ENCODE measurements around the gene TMEM163. TPM values are rescaled to one million over a fixed set of nuclear protein-coding genes. Genes with fewer than 3 reads are reported as not detected.

Gene TMEM163
- total RNA-seq, 4 donors from 2014 or later = 0.27 to 4.7 (median 1.1) TPM

DNA sequence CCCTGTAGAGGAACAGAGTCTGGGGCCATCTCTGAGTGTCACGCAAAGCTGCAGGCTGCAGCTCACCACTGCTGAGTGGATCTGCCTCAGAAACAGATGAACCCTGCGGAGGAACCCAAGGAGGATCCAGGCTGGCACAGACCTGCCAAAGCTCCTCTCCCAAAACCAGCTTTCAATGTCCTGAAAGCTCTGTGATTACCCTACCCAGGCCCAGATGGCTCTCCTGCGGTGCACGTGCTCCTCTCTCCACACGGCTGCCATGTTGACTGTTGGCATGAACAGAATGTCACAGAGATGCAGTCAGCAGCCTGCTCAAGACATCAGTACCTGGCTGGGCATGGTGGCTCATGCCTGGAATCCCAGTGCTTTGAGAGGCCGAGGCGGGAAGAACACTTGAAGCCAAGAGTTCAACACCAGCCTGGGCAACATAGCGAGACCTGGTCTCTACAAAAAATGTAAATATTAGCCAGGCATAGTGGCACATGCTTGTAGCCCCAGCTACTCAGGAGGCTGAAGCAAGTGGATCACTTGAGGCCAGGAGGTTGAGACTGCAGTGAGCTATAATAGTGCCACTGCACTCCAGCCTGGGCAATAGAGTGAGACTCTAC lies 248.1 kb downstream of the TMEM163 start:
- TF ChIP-seq POLR2A (IDR thresholded peaks at IDR 0.05) = no peak
- TF ChIP-seq, protein P1, sequence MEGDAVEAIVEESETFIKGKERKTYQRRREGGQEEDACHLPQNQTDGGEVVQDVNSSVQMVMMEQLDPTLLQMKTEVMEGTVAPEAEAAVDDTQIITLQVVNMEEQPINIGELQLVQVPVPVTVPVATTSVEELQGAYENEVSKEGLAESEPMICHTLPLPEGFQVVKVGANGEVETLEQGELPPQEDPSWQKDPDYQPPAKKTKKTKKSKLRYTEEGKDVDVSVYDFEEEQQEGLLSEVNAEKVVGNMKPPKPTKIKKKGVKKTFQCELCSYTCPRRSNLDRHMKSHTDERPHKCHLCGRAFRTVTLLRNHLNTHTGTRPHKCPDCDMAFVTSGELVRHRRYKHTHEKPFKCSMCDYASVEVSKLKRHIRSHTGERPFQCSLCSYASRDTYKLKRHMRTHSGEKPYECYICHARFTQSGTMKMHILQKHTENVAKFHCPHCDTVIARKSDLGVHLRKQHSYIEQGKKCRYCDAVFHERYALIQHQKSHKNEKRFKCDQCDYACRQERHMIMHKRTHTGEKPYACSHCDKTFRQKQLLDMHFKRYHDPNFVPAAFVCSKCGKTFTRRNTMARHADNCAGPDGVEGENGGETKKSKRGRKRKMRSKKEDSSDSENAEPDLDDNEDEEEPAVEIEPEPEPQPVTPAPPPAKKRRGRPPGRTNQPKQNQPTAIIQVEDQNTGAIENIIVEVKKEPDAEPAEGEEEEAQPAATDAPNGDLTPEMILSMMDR (IDR thresholded peaks at IDR 0.05) = no peak
- no peak for DNase-seq
- Histone ChIP-seq H3K4me1 (no peaks in the 10 kb centered on the region), H3K4me3 (replicated peaks in 1 of 3) (no peak overlapping the region), H3K36me3 (no peaks in the 10 kb centered on the region), H3K27ac (no peak overlapping the region), H3K27me3 (no peaks in the 10 kb centered on the region), H3K9me3 (no peaks in the 10 kb centered on the region)
- WGBS, 2 donors = 93 to 96% methylated on average over 7 to 8 of the region's 8 CpGs
- intact Hi-C loops (cut with DNase I) = no loop called here

DNA sequence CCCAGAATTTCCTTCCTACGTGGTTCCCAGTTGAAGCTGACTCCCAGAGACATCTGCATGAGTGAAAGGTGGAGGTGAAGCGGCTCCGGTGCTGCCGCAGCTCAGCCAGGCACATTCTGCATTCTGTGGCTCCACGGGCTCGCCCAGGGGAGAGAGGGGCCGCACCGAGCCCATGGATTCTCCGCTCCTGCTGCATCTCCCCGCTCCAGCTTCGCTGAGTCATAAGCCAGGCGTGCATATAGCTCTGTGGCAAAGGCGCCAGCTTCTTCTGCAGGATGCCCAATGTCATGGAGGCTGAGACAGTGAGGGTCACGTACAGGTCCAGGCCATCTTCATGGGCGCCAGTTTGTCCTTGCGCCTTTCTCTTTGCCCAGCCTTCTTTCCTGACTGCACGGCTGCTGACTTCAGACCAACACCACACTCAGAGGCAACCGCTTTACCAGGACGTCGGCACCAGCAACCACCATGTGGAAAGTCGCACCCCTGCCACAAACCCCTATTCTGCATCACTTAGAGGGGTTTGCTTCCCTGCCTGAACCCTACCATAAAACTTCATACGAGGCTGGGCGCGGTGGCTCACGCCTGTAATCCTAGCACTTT lies 249.2 kb downstream of the TMEM163 start:
- WGBS, 2 donors = 93 to 95% methylated on average over 22 of the region's 25 CpGs

DNA sequence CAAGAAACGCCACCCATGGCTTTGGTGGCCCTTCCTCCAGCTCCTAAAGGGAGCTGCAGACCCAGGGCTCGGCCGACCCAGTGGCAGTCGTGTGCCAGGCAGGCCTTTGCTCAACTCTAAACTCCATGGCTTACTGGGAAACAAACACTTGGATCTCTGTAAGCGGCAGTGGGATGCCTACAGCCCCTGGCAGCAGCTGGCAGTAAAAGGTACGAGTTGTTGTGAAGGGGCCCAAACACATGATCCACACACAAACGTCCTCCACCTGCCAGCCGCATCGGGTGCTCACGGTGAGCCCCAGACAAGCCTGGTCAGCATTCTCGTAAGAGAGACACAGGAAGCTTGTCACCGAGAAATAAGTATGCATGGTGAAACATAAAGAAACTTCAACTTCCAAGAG lies 250.0 kb downstream of the TMEM163 start:
- Histone ChIP-seq H3K27me3 (no peaks in the 10 kb centered on the region), H3K4me3 (replicated peaks in 1 of 3) (no peak overlapping the region), H3K36me3 (no peaks in the 10 kb centered on the region), H3K27ac (no peak overlapping the region), H3K4me1 (no peaks in the 10 kb centered on the region), H3K9me3 (no peaks in the 10 kb centered on the region)
- 87 to 91% methylated on average over 8 to 12 of the region's 12 CpGs for WGBS, 2 donors
- no peak for DNase-seq
- intact Hi-C loops (cut with DNase I) = no loop called here
- TF ChIP-seq POLR2A (IDR thresholded peaks at IDR 0.05) = no peak
- TF ChIP-seq, protein P1 (IDR thresholded peaks at IDR 0.05) = no peak

More for the DNA sequence above, 249.2 kb downstream of the TMEM163 start:
- H3K27me3 ChIP-seq = no peaks in the 10 kb centered on the region
- TF ChIP-seq POLR2A (IDR thresholded peaks at IDR 0.05) = no peak
- TF ChIP-seq, protein P1 (IDR thresholded peaks at IDR 0.05) = no peak
- H3K27ac ChIP-seq = no peak overlapping the region
- DNase-seq = no peak
- H3K4me3 ChIP-seq (replicated peaks in 1 of 3) = no peak overlapping the region
- no peaks in the 10 kb centered on the region for H3K9me3 ChIP-seq
- intact Hi-C loops (cut with DNase I) = no loop called here
- no peaks in the 10 kb centered on the region for H3K4me1 ChIP-seq
- no peaks in the 10 kb centered on the region for H3K36me3 ChIP-seq

DNA sequence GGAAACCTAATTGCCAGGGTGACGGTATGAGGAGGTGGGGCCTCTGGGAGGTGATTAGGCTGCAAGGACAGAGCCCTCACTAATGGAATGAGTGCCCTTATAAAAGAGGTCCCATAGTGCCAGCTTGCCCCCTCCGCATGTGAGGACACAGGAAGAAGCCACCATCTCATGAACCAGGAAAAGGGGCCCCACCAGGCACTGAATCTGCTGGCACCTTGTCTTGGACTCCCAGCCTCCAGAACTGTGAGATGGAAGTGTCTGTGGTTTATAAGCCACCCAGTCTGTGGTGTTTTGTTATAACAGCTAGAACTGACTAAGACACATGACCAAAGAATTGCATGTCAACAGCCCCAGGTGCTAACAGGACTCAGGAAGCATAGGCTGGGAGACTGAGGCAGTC lies 250.6 kb downstream of the TMEM163 start:
- TF ChIP-seq, protein P1 (IDR thresholded peaks at IDR 0.05) = no peak
- TF ChIP-seq POLR2A (IDR thresholded peaks at IDR 0.05) = no peak
- intact Hi-C loops (cut with DNase I) = no loop called here
- Histone ChIP-seq H3K4me1 (no peaks in the 10 kb centered on the region), H3K4me3 (replicated peaks in 1 of 3) (no peak overlapping the region), H3K9me3 (no peaks in the 10 kb centered on the region), H3K27ac (no peak overlapping the region), H3K36me3 (no peaks in the 10 kb centered on the region), H3K27me3 (no peaks in the 10 kb centered on the region)
- 93 to 97% methylated on average over 2 of the region's 2 CpGs for WGBS, 2 donors
- no peak for DNase-seq

DNA sequence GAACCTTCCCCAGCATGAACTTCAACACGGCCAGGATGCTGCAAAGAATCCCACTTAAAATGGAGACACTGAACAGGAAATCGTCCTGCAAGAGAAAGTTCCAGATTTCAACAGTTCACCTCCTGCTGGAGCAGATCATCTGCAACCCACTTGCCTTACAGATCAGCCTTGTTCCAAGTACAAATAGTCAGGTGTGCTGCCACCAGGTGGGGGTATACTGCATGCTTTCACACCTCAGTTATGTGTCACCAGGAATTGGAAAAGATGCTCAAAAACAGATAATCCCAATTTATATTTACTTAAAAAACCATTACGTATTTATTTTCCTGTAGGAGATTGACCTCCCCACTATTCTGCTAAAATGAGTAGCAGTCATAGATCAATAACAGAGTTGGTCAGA lies 252.7 kb downstream of the TMEM163 start:
- Histone ChIP-seq H3K27ac (no peak overlapping the region), H3K4me3 (replicated peaks in 1 of 3) (no peak overlapping the region), H3K4me1 (peaks cover 0 to 5% of the 10 kb centered on the region in 2 donors), H3K36me3 (no peaks in the 10 kb centered on the region), H3K27me3 (no peaks in the 10 kb centered on the region), H3K9me3 (no peaks in the 10 kb centered on the region)
- TF ChIP-seq, protein P1 (IDR thresholded peaks at IDR 0.05) = no peak
- TF ChIP-seq POLR2A (IDR thresholded peaks at IDR 0.05) = no peak
- WGBS, 2 donors = 68 to 84% methylated on average over 3 of the region's 3 CpGs
- no peak for DNase-seq
- intact Hi-C loops (cut with DNase I) = no loop called here

All from thyroid gland (tissue), 4 donors.